Activated naive CD4-positive, alpha-beta T cell treated with anti-CD3 and anti-CD28 coated beads, Interleukin-2, amount 50 U/mL, for 72 hours (primary cell): Measurements from ENCODE around the gene PTPRD. TPM values are rescaled to one million over a fixed set of nuclear protein-coding genes. Genes with fewer than 3 reads are reported as not detected.

ENCODE experiments used
- ATAC-seq, 2 donors: fragments of 150-1000 bp; cut with Tn5 transposase; 2 replicates each; pipeline ENCODE4 v1.10.0; 2021; ENCODE audit warnings: mild to moderate bottlenecking in 2 of 2, moderate library complexity in 2 of 2
- DNase-seq, 2 donors: peaks; one replicate each; pipeline ENCODE4 v3.0.0; 2021 to 2022; ENCODE audit warnings: low spot score in 2 of 2
- H3K27ac Mint-ChIP-seq, 2 donors: one replicate each; pipeline ENCODE4 v1.8.0; 2022; ENCODE audit warnings: mild to moderate bottlenecking in 2 of 2, mixed read lengths in 2 of 2
- H3K36me3 Mint-ChIP-seq, 2 donors: one replicate each; pipeline ENCODE4 v1.8.0; 2022; ENCODE audit warnings: mixed read lengths in 2 of 2
- H3K9me3 Mint-ChIP-seq, 2 donors: one replicate each; pipeline ENCODE4 v1.8.0; 2022; ENCODE audit warnings: mixed read lengths in 2 of 2
- total RNA-seq, 2 donors: library from RNA; stranded (reverse); gene quantifications; one replicate each; pipeline ENCODE4 v1.2.3, GENCODE V29; 2022

The PTPRD gene
- total RNA-seq, 2 donors from 2014 or later, result not detected

DNA sequence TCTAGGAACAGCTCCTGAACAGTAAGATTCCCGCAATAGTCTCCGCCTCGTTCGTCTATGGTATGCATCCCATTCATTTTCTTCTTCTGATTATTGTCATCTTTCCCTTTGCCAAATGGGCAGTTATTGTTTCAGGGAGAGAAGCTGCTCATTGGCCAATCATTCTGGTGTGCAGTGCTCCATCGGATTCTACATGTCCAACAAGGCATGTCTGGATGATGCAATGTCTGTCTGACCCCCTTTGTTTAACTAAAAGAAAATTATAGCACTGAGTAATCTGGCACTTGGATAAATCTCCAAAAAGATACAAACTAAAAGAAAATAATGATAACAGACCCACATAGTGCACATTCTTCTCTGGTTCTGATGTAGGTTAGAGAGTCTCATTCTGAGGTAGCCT lies 2297.6 kb downstream of the PTPRD start:
- no peak for DNase-seq
- Mint-ChIP-seq H3K36me3 (no peaks in the 10 kb centered on the region), H3K27ac (no peak overlapping the region), H3K9me3 (no peaks in the 10 kb centered on the region)
- ATAC-seq, result no peak

DNA sequence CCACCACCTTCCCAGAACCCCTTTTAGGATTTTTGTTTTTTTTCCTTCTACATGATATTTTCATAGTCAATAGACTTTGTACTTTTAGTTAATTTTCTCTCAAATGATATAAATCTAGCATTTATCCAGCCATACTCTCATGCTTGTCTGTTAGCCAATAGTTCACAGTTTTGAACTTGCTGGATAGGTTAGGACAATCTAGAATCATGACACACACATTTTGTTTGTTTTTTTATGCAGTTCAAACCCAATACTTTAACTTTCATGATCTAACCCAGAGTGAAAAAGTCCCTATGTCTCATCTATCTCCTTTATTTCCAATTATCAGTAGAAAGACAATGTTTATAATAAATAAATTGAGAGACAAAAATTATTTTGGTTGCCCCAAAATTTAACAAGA lies 2303.5 kb downstream of the PTPRD start:
- DNase-seq (no peak), ATAC-seq (no peak)
- peaks cover 0 to 11% of the 10 kb centered on the region in 2 donors for H3K9me3 Mint-ChIP-seq
- H3K27ac Mint-ChIP-seq, result no peak overlapping the region
- no peaks in the 10 kb centered on the region for H3K36me3 Mint-ChIP-seq

DNA sequence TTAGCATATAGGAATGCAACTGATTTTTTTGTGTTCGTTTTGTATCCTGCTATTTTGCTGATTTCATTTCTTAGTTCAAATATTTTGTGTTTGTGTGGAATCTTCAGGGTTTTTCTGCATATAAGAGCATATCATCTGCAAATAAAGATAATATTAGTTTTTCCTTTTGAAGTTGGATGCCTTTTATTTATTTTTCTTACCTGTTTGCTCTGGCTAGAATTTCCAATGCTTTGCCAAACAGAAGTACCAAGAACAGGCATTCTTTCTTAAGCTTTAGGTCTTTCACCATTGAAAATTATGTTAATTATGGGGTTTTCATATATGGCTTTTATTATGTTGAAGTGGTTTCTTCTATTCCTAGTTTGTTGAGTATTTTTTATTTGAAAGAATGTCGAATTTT lies 2308.1 kb downstream of the PTPRD start:
- DNase-seq (no peak), ATAC-seq (no peak)
- H3K36me3 Mint-ChIP-seq, result no peaks in the 10 kb centered on the region
- peaks cover 0 to 11% of the 10 kb centered on the region in 2 donors for H3K9me3 Mint-ChIP-seq
- no peak overlapping the region for H3K27ac Mint-ChIP-seq

DNA sequence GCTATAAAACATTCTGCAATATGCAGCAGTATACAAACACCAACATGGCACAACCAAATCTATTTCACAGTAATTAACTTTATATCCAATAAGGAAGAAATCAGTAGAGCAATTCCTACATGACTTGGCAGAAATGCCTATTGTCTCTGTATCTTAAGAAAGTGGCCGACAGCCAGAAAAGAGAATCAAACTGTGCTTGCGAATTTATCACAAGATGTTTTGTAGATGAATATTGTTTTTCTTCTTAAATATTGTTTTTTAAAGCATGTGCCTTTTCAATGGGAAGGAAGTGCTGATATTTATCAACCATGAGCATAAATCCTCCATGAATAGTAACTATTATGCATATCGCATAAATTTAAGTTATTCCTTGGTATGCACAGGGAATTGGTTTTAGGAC lies 2311.5 kb downstream of the PTPRD start:
- Mint-ChIP-seq H3K9me3 (peaks cover 0 to 3% of the 10 kb centered on the region in 2 donors), H3K36me3 (no peaks in the 10 kb centered on the region), H3K27ac (no peak overlapping the region)
- DNase-seq (no peak), ATAC-seq (no peak)

DNA sequence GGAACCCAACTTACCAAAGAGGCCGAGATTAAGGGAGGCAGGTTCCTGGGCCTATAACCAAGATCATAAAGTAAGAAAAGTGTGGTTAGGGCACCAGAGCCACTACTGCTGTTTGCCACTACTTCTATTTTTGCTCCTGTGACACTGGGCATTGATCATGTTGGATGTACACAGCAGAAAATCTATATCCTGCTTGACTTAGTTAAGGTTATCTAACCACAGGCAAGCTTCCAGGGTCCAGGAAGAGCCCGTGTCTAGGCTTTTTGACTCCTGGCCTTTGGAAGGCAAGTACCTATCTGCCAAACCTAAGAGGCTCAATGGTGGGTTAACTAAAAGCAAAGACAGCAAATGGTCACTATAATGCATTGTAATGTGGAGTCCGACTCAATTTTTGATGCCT lies 2315.8 kb downstream of the PTPRD start:
- H3K27ac Mint-ChIP-seq, result no peak overlapping the region
- peaks cover 0 to 3% of the 10 kb centered on the region in 2 donors for H3K9me3 Mint-ChIP-seq
- no peak for ATAC-seq
- H3K36me3 Mint-ChIP-seq, result no peaks in the 10 kb centered on the region
- DNase-seq, result no peak

DNA sequence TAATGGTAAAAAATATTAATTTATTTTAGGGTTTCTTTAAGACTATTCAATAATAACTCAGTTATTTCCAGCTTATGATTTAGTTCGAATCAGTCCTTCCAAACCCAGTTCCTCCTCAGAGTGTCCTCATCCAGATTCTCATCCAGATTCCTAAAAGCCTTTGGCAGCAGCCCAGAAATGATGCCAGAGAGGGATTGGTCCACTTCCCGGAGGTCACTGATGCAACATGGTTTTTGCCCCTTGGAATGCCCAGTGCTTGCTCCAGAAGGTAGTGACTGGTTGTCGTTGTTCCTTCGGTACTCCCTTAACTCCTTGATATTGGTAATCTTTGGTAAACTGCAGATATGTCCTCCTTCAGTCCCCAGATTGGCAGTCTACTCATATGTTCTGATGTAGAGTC lies 2320.1 kb downstream of the PTPRD start:
- H3K9me3 Mint-ChIP-seq, result peaks cover 0 to 3% of the 10 kb centered on the region in 2 donors
- DNase-seq (no peak), ATAC-seq (no peak)
- no peaks in the 10 kb centered on the region for H3K36me3 Mint-ChIP-seq
- H3K27ac Mint-ChIP-seq, result no peak overlapping the region

DNA sequence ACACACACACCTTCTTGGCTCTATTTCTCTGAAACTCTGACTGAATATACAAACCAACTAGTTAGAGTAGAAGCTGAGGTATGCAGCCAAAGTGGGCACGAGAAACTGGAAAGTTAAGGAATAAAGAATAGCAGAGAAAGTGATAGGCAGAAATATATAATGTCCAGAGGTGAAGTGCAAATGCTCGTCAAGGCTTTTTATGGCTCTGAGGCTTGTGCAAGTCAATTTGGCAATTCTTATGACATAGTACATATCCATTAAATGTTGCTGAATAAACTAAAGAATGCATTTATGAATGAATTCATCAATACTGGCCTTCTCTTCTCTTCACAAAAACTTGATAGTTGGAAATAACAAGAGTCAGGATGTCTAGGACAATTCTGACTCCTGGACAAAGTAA lies 2323.1 kb downstream of the PTPRD start:
- H3K9me3 Mint-ChIP-seq, result peaks cover 0 to 3% of the 10 kb centered on the region in 2 donors
- DNase-seq, result no peak
- no peak for ATAC-seq
- no peak overlapping the region for H3K27ac Mint-ChIP-seq
- H3K36me3 Mint-ChIP-seq, result no peaks in the 10 kb centered on the region

DNA sequence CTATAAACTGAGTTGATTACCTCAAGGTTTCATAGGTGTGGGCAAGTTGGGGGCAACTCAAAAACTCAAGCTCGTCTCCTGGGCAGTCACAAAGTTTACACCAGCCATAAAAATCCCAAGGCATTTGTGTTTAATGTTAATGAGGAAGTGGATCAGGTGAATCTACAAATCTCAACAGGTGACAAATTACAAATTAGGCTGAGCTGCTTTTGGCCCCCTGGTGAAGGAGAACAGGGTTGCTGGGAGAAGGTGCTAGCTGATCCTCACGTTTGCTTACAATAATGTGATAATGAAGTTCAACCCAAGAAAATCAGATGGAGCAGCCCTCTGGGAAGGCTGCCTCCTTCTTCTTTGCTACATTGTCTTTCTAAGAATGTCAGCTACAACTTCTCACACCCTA lies 2324.8 kb downstream of the PTPRD start:
- H3K36me3 Mint-ChIP-seq, result no peaks in the 10 kb centered on the region
- no peaks in the 10 kb centered on the region for H3K9me3 Mint-ChIP-seq
- no peak for DNase-seq
- no peak overlapping the region for H3K27ac Mint-ChIP-seq
- ATAC-seq, result no peak

DNA sequence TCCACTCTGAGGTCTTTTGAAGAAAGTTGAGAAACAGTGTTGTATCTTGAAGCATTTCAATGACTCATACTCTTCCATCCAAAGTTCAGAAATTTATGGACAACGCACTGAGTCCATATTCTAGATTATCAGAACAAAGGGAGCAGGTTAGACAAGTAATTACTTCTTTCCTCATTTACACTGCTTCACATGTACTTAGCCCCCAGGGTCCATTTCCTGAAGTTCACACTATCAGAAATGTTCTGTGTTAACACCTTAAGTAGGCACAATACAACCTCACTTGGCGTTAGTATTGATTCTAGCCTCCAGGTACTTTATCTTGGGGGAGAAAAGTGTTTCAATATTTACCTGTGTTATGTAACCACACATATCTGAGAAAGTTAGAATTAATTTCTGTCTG lies 2325.3 kb downstream of the PTPRD start:
- no peaks in the 10 kb centered on the region for H3K36me3 Mint-ChIP-seq
- no peak overlapping the region for H3K27ac Mint-ChIP-seq
- no peak for DNase-seq
- no peak for ATAC-seq
- H3K9me3 Mint-ChIP-seq, result no peaks in the 10 kb centered on the region

DNA sequence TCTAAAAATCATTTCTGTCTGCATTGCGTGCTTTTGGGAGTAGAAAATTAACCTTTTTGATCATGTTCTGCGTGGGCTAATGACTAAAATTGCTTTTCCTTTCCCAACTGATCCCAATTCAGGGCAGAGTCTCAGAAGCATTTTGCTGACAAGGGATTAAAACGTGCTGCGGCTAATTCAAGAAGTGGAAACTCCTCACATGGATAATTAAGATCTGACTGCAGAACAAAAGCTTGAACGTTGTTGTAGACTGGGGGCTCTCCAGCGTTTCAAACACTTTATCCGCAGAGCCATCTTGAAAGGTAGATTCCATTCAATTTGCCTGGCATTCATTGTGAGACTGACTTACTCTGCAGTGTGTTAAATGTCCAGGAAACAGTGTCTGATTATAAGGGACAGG lies 2327.9 kb downstream of the PTPRD start:
- Mint-ChIP-seq H3K9me3 (no peaks in the 10 kb centered on the region), H3K27ac (no peak overlapping the region), H3K36me3 (no peaks in the 10 kb centered on the region)
- DNase-seq, result no peak
- ATAC-seq, result no peak

DNA sequence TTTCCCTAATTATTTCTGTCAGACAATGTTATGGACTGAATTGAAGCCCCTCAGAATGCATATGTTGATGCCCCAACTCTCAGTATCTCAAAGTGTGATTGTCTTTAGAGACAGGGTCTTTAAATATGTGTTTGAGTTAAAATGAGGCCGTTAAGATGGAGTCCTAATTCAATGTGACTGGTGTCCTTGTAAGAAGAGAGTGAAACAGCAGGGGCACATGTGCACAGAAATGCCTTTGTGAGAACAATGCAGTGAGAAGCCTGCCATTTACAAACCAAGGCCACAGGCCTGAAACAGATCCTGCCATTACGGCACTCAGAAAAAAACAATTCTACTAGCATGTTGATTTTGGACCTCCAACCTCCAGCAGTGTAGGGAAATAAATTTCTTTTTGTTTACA lies 2330.3 kb downstream of the PTPRD start:
- H3K36me3 Mint-ChIP-seq, result peaks cover 0 to 3% of the 10 kb centered on the region in 2 donors
- DNase-seq, result no peak
- ATAC-seq, result no peak
- H3K27ac Mint-ChIP-seq, result no peak overlapping the region
- H3K9me3 Mint-ChIP-seq, result peaks cover 2 to 3% of the 10 kb centered on the region in 2 donors

DNA sequence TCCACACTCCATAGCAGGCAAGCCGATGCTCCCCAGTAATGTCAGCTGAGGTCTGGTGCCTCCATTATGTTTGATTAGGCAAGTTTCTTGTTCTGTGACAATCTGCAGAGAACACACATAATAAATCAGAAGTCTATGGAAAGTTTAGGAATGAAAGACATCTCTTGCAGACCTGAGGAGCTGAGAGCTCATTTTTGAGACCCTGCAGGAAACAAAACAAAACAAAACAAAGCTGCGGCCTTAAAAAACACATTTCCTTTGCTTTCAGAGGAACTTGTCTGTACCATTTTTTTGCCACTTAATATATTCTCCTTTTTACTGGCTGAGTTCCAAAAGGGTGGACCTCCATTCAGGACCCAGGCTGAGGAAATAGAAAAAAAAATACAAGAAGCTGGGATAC lies 2332.0 kb downstream of the PTPRD start:
- Mint-ChIP-seq H3K9me3 (peaks cover 4 to 8% of the 10 kb centered on the region in 2 donors), H3K27ac (no peak overlapping the region), H3K36me3 (peaks cover 6 to 13% of the 10 kb centered on the region in 2 donors)
- ATAC-seq (no peak), DNase-seq (no peak)

DNA sequence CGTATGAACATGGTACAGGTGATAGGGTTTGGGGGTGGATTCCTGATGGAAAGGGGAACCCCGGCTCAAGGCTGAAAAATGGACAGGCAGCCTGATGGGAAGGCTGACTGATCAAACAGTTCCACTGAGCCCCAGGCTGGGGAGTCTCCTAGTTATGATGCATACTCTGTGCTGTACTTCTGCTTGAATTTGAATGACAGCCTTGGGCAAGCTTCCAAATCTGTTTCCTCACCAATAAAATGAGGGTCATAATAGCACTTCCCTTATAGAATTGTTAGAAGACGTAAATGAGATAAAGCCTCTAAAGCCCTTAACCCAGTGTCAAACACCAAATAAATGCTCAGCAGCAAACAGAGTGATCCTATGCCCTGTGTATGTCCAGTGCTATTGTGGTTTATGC lies 2334.8 kb downstream of the PTPRD start:
- no peak for DNase-seq
- H3K27ac Mint-ChIP-seq, result no peak overlapping the region
- H3K9me3 Mint-ChIP-seq, result peaks cover 4 to 8% of the 10 kb centered on the region in 2 donors
- ATAC-seq, result no peak
- H3K36me3 Mint-ChIP-seq, result peaks cover 6 to 13% of the 10 kb centered on the region in 2 donors

DNA sequence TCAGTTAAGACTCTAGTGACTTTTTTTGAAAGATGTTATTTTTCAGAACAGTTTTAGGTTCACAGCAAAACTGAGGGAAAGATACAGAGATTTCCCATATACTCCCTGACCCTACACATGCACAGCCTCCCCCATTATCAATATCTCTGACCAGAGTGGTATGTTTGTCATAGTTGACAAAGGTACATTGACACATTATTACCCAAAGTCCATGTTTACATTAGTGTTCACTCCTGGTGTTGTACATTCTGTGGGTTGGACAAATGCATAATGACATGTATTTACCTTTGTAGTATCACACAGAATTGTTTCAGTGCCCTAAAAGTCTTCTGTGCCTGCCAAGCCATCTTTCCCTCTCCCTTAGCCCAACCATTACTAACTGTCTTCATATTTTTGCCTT lies 2342.6 kb downstream of the PTPRD start:
- no peak for ATAC-seq
- DNase-seq, result no peak
- H3K36me3 Mint-ChIP-seq, result no peaks in the 10 kb centered on the region
- H3K27ac Mint-ChIP-seq, result no peak overlapping the region
- no peaks in the 10 kb centered on the region for H3K9me3 Mint-ChIP-seq

DNA sequence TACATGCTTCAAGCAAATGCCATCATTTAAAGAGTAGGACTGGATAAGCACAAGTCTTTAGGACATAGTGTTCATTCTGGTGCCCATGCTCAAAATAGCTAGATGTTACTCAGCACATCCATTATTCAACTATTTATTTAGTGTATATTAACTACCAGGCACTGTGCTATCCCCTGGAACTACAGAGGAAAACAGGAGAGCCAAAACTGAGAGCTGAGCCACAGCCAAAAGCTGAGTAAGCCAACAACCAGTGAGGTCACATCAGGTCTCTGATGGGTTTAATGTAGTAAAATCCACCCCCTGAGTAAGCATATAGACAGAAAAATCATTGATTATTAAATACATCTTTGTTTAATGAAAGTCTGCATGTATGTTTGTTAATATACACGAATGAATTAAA lies 2343.9 kb downstream of the PTPRD start:
- Mint-ChIP-seq H3K36me3 (no peaks in the 10 kb centered on the region), H3K9me3 (no peaks in the 10 kb centered on the region), H3K27ac (no peak overlapping the region)
- DNase-seq, result no peak
- ATAC-seq, result no peak

DNA sequence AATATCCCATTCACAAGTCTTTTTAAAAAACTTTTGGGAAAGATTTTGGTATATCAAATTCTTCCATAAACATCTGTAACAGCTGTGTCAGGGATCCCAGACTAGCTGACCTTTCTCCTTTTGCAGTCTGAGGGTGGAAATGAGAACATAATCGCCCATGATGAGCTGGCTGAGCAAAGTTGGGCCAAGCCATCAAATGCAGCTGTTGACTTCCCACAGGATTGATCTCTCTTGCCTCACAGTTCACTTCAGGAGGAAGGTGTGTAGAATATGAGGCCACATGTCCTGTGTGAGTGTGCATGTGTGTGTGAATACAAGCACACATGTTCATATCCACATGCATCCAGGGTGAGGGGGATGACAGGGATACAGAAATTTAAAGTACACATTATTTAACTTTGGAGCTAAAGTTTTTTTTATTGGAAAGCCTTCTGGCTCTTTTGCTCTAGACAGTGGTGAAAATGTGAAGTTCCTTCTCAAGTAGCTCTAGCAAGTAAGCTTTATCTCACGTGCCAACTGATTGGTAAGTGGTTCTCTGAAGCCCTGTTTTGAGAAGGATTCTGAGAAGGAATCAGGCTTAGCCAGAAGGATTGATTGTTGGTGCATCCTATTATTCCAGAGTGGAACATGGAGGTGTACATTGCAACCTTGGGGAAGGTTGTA lies 2344.5 kb downstream of the PTPRD start:
- no peaks in the 10 kb centered on the region for H3K36me3 Mint-ChIP-seq
- ATAC-seq (no peak), DNase-seq (no peak)
- H3K9me3 Mint-ChIP-seq, result no peaks in the 10 kb centered on the region
- H3K27ac Mint-ChIP-seq, result no peak overlapping the region

DNA sequence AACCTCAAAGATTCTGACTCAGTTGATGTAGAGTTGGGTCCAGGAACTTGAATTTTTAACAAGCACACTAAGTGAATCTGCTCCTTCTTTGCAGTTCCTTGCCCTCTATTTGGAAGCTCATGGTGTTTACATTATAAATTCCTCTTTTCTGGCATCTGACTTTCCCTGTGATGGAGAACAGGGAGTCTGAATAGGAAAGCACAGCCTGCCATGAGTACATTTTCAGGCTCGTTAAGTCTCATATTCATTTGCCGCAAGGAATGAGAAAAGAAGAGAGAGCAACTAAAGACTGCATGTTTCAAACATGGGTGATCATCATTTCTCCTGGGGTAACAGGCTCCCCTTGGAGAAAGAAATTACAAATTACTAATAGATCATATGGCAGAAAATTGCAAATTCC lies 2345.2 kb downstream of the PTPRD start:
- no peaks in the 10 kb centered on the region for H3K9me3 Mint-ChIP-seq
- no peak overlapping the region for H3K27ac Mint-ChIP-seq
- DNase-seq, result no peak
- no peak for ATAC-seq
- H3K36me3 Mint-ChIP-seq, result no peaks in the 10 kb centered on the region

DNA sequence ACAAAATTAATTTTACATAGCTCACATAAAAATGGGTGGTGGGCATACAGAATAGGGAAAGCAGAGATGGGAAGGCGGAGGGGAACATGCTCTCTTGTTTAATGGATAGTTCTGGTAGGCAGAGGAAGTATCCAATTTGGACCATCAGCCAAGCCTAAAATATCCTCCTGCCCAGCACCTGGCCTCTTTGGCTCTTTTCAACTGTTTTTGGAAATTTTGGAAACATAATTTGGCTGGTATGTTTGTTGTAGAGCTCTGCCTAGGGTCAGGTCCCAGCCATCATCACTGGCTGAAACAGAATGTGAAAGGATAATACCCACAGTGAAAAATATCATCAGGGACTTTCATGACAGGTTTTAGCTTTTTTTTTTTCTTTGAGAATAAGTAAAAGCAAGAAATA lies 2345.9 kb downstream of the PTPRD start:
- no peaks in the 10 kb centered on the region for H3K36me3 Mint-ChIP-seq
- H3K27ac Mint-ChIP-seq, result no peak overlapping the region
- ATAC-seq (no peak), DNase-seq (no peak)
- H3K9me3 Mint-ChIP-seq, result no peaks in the 10 kb centered on the region

DNA sequence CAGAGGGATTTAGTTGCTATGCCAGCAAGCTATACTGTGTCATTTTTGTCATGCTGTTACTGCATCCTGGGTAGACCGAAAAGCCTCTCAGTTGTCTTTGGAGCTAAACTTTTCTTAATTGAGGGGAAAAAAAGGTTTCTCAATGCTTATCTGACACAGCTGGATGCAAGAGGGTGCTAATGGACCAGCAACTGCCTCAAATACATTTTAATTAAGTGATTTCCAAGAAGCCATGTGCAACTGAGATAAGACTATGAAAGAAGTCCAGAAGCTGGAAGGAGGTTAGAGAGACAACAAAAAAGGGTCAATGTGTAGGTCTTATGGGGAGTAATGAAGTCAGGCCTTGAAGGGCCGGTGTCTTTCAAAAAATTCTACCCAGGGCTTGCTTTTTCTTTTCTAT lies 2347.5 kb downstream of the PTPRD start:
- ATAC-seq (no peak), DNase-seq (no peak)
- Mint-ChIP-seq H3K27ac (no peak overlapping the region), H3K36me3 (no peaks in the 10 kb centered on the region), H3K9me3 (no peaks in the 10 kb centered on the region)
